ENCODE data around the gene ASB16.
"Not testable (repeated sequence)": the region's sequence is repeated elsewhere in the genome, so short reads cannot be mapped to it uniquely, and the experiment has no call there.

The ASB16 gene

GRCh38 chr17:44170499-44171201 lies at the start of gene ASB16:
Gene ASB16 (plus strand): TSS chr17:44170704. CDS start chr17:44170790, 86 bp downstream.
- peak; percentile 65 for DNase-seq (ENCODE audit: low spot score)

- no peak for DNase-seq (ENCODE audit: low spot score)
These were observed 49.5 kb upstream of the ASB16 start for GRCh38 chr17:44120851-44121605.

- DNase-seq (ENCODE audit: low spot score), result no peak
These were observed 48.3 kb upstream of the ASB16 start for GRCh38 chr17:44121997-44122815.

GRCh38 chr17:44122816-44123355 lies 47.6 kb upstream of the ASB16 start:
- DNase-seq (ENCODE audit: low spot score), result no peak

GRCh38 chr17:44123356-44124117 lies 47.0 kb upstream of the ASB16 start, which contains the start of gene HDAC5:
Gene HDAC5 (minus strand): TSS chr17:44123641. CDS start chr17:44117515, 6,126 bp downstream.
- peak; percentile 93 for DNase-seq (ENCODE audit: low spot score)

GRCh38 chr17:44124118-44124438 lies 46.4 kb upstream of the ASB16 start:
- DNase-seq (ENCODE audit: low spot score), result no peak

GRCh38 chr17:44128383-44128782 lies 42.1 kb upstream of the ASB16 start:
- DNase-seq (ENCODE audit: low spot score), result no peak

- no peak for DNase-seq (ENCODE audit: low spot score)
These were observed 39.7 kb upstream of the ASB16 start for GRCh38 chr17:44130693-44131349.

GRCh38 chr17:44131372-44131771 lies 39.1 kb upstream of the ASB16 start:
- DNase-seq (ENCODE audit: low spot score), result not testable (repeated sequence)

GRCh38 chr17:44132275-44132821 lies 38.2 kb upstream of the ASB16 start:
- DNase-seq (ENCODE audit: low spot score), result no peak

- DNase-seq (ENCODE audit: low spot score), result no peak
These were observed 36.5 kb upstream of the ASB16 start for GRCh38 chr17:44133918-44134476.

- no peak for DNase-seq (ENCODE audit: low spot score)
These were observed 35.5 kb upstream of the ASB16 start for GRCh38 chr17:44134752-44135568.

GRCh38 chr17:44137891-44138709 lies 32.4 kb upstream of the ASB16 start:
- DNase-seq (ENCODE audit: low spot score), result peak; percentile 86

GRCh38 chr17:44143921-44144320 lies 26.6 kb upstream of the ASB16 start:
- DNase-seq (ENCODE audit: low spot score), result not testable (repeated sequence)

- no peak for DNase-seq (ENCODE audit: low spot score)
These were observed 25.4 kb upstream of the ASB16 start for GRCh38 chr17:44144966-44145739.

- no peak for DNase-seq (ENCODE audit: low spot score)
These were observed 23.8 kb upstream of the ASB16 start for GRCh38 chr17:44146375-44147346.

GRCh38 chr17:44147812-44148211 lies 22.7 kb upstream of the ASB16 start:
- no peak for DNase-seq (ENCODE audit: low spot score)
